ENCODE results near the gene SPSB3. TPM values are rescaled to one million over a fixed set of nuclear protein-coding genes. Genes with fewer than 3 reads are reported as not detected.

Gene SPSB3
- total and polyA plus RNA-seq, 2 of the 13 experiments (the other 11 are each of a cell fraction or from before 2014, with no cell fraction given) = 13.2 to 21.9 TPM

- no peak for TF ChIP-seq ZNF280D (CRISPR knock-in tag; IDR thresholded peaks at IDR 0.05)
- TF ChIP-seq NCOA5 (CRISPR knock-in tag; IDR thresholded peaks at IDR 0.05) = no peak
- peak; percentile 87 for TF ChIP-seq BHLHE40 (IDR thresholded peaks at IDR 0.05; ENCODE audit: low read length)
- peak; percentile 82; the same call in 1 of the 2 replicates for TF ChIP-seq ZNF710 (CRISPR knock-in tag; IDR thresholded peaks at IDR 0.05; ENCODE audit: borderline replicate concordance)
- TF ChIP-seq BCLAF1 (IDR thresholded peaks at IDR 0.05) = no peak
- no peak; the same call in 1 of the 2 replicates for TF ChIP-seq PCBP1 (IDR thresholded peaks at IDR 0.05; ENCODE audit: borderline replicate concordance, low read depth, low read length)
- TF ChIP-seq ATF2 (CRISPR knock-in tag; IDR thresholded peaks at IDR 0.05) = peak; percentile 92; the same call in 1 of the 2 replicates
- no peak; the same call in 1 of the 2 replicates for TF ChIP-seq CENPT (CRISPR knock-in tag; IDR thresholded peaks at IDR 0.05; ENCODE audit: low read depth)
- peak; percentile 77 for TF ChIP-seq ASH2L (IDR thresholded peaks at IDR 0.05; ENCODE audit: insufficient read length, low read depth, low read length)
- TF ChIP-seq ZNF143 (CRISPR knock-in tag; IDR thresholded peaks at IDR 0.05) = peak; percentile 51; the same call in 1 of the 2 replicates
- no peak; the same call in 1 of the 2 replicates for TF ChIP-seq AKAP8 (CRISPR knock-in tag; IDR thresholded peaks at IDR 0.05)
- TF ChIP-seq ZFYVE20 (CRISPR knock-in tag; IDR thresholded peaks at IDR 0.05; ENCODE audit: borderline replicate concordance, low read depth) = no peak
- no peak for TF ChIP-seq FOXJ3 (CRISPR knock-in tag; IDR thresholded peaks at IDR 0.05; ENCODE audit: borderline replicate concordance)
- TF ChIP-seq ZNF367 (CRISPR knock-in tag; IDR thresholded peaks at IDR 0.05; ENCODE audit: borderline replicate concordance) = no peak; the same call in 1 of the 2 replicates
- peak; percentile 69 for TF ChIP-seq STAG1 (CRISPR knock-in tag; IDR thresholded peaks at IDR 0.05)
- TF ChIP-seq ZNF7 (CRISPR knock-in tag; IDR thresholded peaks at IDR 0.05) = peak; percentile 5; the same call in 1 of the 2 replicates
- TF ChIP-seq POLR2AphosphoS5 (IDR thresholded peaks at IDR 0.05; ENCODE audit: low read depth, low read length) = peak; percentile 78
- peak; percentile 71; the same call in 1 of the 2 replicates for TF ChIP-seq ZNF746 (CRISPR knock-in tag; IDR thresholded peaks at IDR 0.05)
- TF ChIP-seq TSC22D2 (CRISPR knock-in tag; IDR thresholded peaks at IDR 0.05; ENCODE audit: borderline replicate concordance) = no peak
Observed at GRCh38 chr16:1772908-1773702, 9.3 kb downstream of the SPSB3 start, which contains the start of gene MRPS34 (continued).

Data from HepG2 (cell line).